GM23338 (cell line): ENCODE data around the gene BICRA. TPM values are rescaled to one million over a fixed set of nuclear protein-coding genes. Genes with fewer than 3 reads are reported as not detected.

Experiments used
- ATAC-seq: fragments of 200-7000 bp; cut with Tn5 transposase; 3 replicates; pipeline ENCODE4 v1.9.1; 2020
- DNase-seq: peaks from one replicate; pipeline ENCODE4 v3.0.0-alpha.2; 2015; ENCODE audit warnings: low spot score
- H2AFZ ChIP-seq: fragments of 200-600 bp; sonication (generic); 2 replicates; pipeline ENCODE4 v1.8.0; 2016; ENCODE audit warnings: antibody characterized with exemption, mild to moderate bottlenecking, moderate library complexity
- H3F3A ChIP-seq: fragments of 200-600 bp; sonication (generic); replicated peaks from 2 replicates; pipeline ENCODE4 v1.8.0; 2017; ENCODE audit warnings: antibody characterized with exemption, mixed run types, low read depth
- H3K27ac ChIP-seq: fragments of 200-600 bp; sonication (generic); 2 replicates; pipeline ENCODE4 v1.6.1; 2016; ENCODE audit warnings: low read depth
- H3K27me3 ChIP-seq: fragments of 200-600 bp; sonication (generic); 2 replicates; pipeline ENCODE4 v1.8.0; 2016; ENCODE audit warnings: mild to moderate bottlenecking, mixed run types, moderate library complexity; ENCODE audit not compliant: insufficient read depth
- H3K36me3 ChIP-seq: fragments of 200-600 bp; sonication (generic); 2 replicates; pipeline ENCODE4 v1.8.0; 2016; ENCODE audit warnings: mild to moderate bottlenecking; ENCODE audit not compliant: insufficient read depth
- H3K4me1 ChIP-seq: fragments of 200-600 bp; sonication (generic); 2 replicates; pipeline ENCODE4 v1.8.0; 2016; ENCODE audit warnings: mild to moderate bottlenecking, moderate library complexity; ENCODE audit not compliant: insufficient read depth
- H3K4me2 ChIP-seq: fragments of 200-600 bp; sonication (generic); 2 replicates; pipeline ENCODE4 v1.7.1; 2017; ENCODE audit warnings: mixed run types
- H3K4me3 ChIP-seq: fragments of 200-600 bp; sonication (generic); 2 replicates; pipeline ENCODE4 v1.6.1; 2016; ENCODE audit warnings: mixed run types
- H3K79me2 ChIP-seq: fragments of 200-600 bp; sonication (generic); replicated peaks from 2 replicates; pipeline ENCODE4 v1.8.0; 2017; ENCODE audit warnings: mild to moderate bottlenecking; ENCODE audit not compliant: insufficient read depth
- H3K9me2 ChIP-seq: fragments of 200-600 bp; sonication (generic); 2 replicates; pipeline ENCODE4 v1.8.0; 2017; ENCODE audit not compliant: insufficient read depth
- H4K20me1 ChIP-seq: fragments of 200-600 bp; sonication (generic); replicated peaks from 2 replicates; pipeline ENCODE4 v1.8.0; 2017; ENCODE audit warnings: mild to moderate bottlenecking; ENCODE audit not compliant: insufficient read depth
- H3K27ac Mint-ChIP-seq: 2 replicates; pipeline ENCODE4 v1.8.0; 2020; ENCODE audit warnings: inconsistent platforms, mild to moderate bottlenecking, moderate library complexity, mixed read lengths
- H3K27me3 Mint-ChIP-seq: 3 replicates; pipeline ENCODE4 v1.8.0; 2022; ENCODE audit warnings: low read depth, mild to moderate bottlenecking, moderate library complexity, mixed read lengths, inconsistent platforms; ENCODE audit not compliant: insufficient read depth, poor library complexity
- H3K36me3 Mint-ChIP-seq: 3 replicates; pipeline ENCODE4 v1.8.0; 2021; ENCODE audit warnings: low read depth, mild to moderate bottlenecking, inconsistent platforms, moderate library complexity, mixed read lengths
- H3K4me1 Mint-ChIP-seq: 3 replicates; pipeline ENCODE4 v1.8.0; 2020; ENCODE audit warnings: mild to moderate bottlenecking, inconsistent platforms, mixed read lengths
- H3K4me3 Mint-ChIP-seq: 3 replicates; pipeline ENCODE4 v1.8.0; 2021; ENCODE audit warnings: moderate library complexity, mild to moderate bottlenecking, inconsistent platforms, mixed read lengths
- H3K9me3 Mint-ChIP-seq: 3 replicates; pipeline ENCODE4 v1.8.0; 2020; ENCODE audit warnings: moderate library complexity, mild to moderate bottlenecking, inconsistent platforms, mixed read lengths
- CREB1 ChIP-seq: fragments of 250-450 bp; sonication (Bioruptor Pico); IDR thresholded peaks from 2 replicates; pipeline ENCODE4 v1.5.0; 2020; ENCODE audit warnings: low read depth, mild to moderate bottlenecking, moderate library complexity
- CTCF ChIP-seq, 2 experiments: fragments of 200-600 bp in 1 of 2; sonication (generic) in 1 of 2; conservative IDR thresholded peaks; 2 replicates each; pipeline versions ENCODE4 v1.5.1 to v1.6.1; 2016 to 2017; ENCODE audit warnings: antibody characterized with exemption in 2 of 2, low read depth in 2 of 2, mild to moderate bottlenecking in 2 of 2, moderate library complexity in 1 of 2
- ETS1 ChIP-seq: IDR thresholded peaks from 2 replicates; pipeline ENCODE4 v1.6.1; 2016; ENCODE audit warnings: antibody characterized with exemption
- EZH2 ChIP-seq: fragments of 200-600 bp; sonication (generic); IDR thresholded peaks from one replicate; pipeline ENCODE4 v1.8.0; 2017; ENCODE audit warnings: antibody characterized with exemption, mild to moderate bottlenecking, low read depth; ENCODE audit not compliant: unreplicated experiment
- EZH2phosphoT487 ChIP-seq: fragments of 200-600 bp; sonication (generic); IDR thresholded peaks from one replicate; pipeline ENCODE4 v1.8.1; 2018; ENCODE audit warnings: antibody characterized with exemption; ENCODE audit not compliant: unreplicated experiment
- POLR2AphosphoS5 ChIP-seq: IDR thresholded peaks from 2 replicates; pipeline ENCODE4 v1.6.1; 2016; ENCODE audit warnings: antibody characterized with exemption, low read depth
- REST ChIP-seq: IDR thresholded peaks from one replicate; pipeline ENCODE4 v1.6.1; 2018; ENCODE audit warnings: antibody characterized with exemption; ENCODE audit not compliant: unreplicated experiment
- STAT1 ChIP-seq: IDR thresholded peaks from one replicate; pipeline ENCODE4 v1.6.1; 2016; ENCODE audit warnings: antibody characterized with exemption; ENCODE audit not compliant: unreplicated experiment
- polyA plus RNA-seq: library from polyadenylated mRNA; unstranded; fragments of >200 nt; fragmentation: Nextera tagmentation; extraction: Ambion mirVana; gene quantifications from 2 replicates; pipeline ENCODE4 v1.2.1, GENCODE V29; 2016
- total RNA-seq: library from RNA; depleted of rRNA; stranded (reverse); fragments of >200 nt; shearing (Covaris generic); gene quantifications from 2 replicates; pipeline ENCODE4 v1.2.3, GENCODE V29; 2014
- TF ChIP-seq, protein P1 (sequence below): fragments of 250-450 bp; sonication (Bioruptor Pico); IDR thresholded peaks from 2 replicates; pipeline ENCODE4 v1.5.0; 2020; ENCODE audit warnings: mild to moderate bottlenecking, moderate library complexity

BICRA gene
- total and polyA plus RNA-seq, 2 experiments from 2014 or later = 7.0 to 37.7 TPM

DNA sequence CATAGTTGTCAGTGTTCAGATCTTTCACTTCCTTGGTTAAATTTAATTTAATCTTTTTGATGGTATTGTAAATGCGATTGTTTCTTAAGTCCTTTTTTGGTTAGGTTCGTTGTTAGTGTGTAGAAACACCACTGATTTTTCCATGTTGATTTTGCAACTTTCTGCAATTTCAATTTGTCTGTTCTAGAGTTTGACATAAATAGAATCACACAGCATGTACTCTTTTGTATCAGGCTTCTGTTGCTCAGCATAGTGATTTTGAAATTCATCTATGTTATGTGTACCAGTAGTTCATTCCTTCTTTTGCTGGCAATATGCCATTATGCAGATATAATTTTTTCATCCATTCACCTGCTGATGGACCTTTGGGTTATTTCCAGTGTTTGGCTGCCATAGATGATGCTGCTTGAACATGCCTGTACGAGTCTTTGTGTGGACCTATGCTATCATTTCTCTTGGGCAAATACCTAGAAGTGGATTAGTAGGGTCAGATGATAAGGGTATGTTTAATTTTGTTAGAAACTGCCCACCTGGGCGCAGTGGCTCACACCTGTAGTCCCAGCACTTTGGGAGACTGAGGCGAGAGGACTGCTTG, 33.1 kb downstream of the BICRA start:
- H3K27ac ChIP-seq = no peak overlapping the region
- no peaks in the 10 kb centered on the region for H3K9me2 ChIP-seq
- ATAC-seq = no peak
- no peaks in the 10 kb centered on the region; the same call in 1 of the 2 replicates for H3K36me3 ChIP-seq
- peaks cover 93% of the 10 kb centered on the region for H3K79me2 ChIP-seq
- no peaks in the 10 kb centered on the region for H3K27me3 ChIP-seq
- H3K27me3 Mint-ChIP-seq = peaks cover 4% of the 10 kb centered on the region
- H4K20me1 ChIP-seq = peaks cover 38% of the 10 kb centered on the region
- no peaks in the 10 kb centered on the region for H3K4me1 ChIP-seq
- no peak overlapping the region for H3K4me3 ChIP-seq
- H3K4me1 Mint-ChIP-seq = peaks cover 17% of the 10 kb centered on the region
- no peak overlapping the region for H3K27ac Mint-ChIP-seq
- H3K4me3 Mint-ChIP-seq = no peak overlapping the region
- peaks cover 24% of the 10 kb centered on the region for H3K36me3 Mint-ChIP-seq
- H3K9me3 Mint-ChIP-seq = 0 out of 3 replicates have a peak, but pooled peaks cover 1% of the 10 kb centered on the region
- DNase-seq = no peak
- no peak overlapping the region for H3K4me2 ChIP-seq
- peaks cover 10% of the 10 kb centered on the region; the same call in 1 of the 2 replicates for H3F3A ChIP-seq
- no peak overlapping the region for H2AFZ ChIP-seq
- no peak for TF ChIP-seq REST
- TF ChIP-seq POLR2AphosphoS5 = no peak
- TF ChIP-seq, protein P1, sequence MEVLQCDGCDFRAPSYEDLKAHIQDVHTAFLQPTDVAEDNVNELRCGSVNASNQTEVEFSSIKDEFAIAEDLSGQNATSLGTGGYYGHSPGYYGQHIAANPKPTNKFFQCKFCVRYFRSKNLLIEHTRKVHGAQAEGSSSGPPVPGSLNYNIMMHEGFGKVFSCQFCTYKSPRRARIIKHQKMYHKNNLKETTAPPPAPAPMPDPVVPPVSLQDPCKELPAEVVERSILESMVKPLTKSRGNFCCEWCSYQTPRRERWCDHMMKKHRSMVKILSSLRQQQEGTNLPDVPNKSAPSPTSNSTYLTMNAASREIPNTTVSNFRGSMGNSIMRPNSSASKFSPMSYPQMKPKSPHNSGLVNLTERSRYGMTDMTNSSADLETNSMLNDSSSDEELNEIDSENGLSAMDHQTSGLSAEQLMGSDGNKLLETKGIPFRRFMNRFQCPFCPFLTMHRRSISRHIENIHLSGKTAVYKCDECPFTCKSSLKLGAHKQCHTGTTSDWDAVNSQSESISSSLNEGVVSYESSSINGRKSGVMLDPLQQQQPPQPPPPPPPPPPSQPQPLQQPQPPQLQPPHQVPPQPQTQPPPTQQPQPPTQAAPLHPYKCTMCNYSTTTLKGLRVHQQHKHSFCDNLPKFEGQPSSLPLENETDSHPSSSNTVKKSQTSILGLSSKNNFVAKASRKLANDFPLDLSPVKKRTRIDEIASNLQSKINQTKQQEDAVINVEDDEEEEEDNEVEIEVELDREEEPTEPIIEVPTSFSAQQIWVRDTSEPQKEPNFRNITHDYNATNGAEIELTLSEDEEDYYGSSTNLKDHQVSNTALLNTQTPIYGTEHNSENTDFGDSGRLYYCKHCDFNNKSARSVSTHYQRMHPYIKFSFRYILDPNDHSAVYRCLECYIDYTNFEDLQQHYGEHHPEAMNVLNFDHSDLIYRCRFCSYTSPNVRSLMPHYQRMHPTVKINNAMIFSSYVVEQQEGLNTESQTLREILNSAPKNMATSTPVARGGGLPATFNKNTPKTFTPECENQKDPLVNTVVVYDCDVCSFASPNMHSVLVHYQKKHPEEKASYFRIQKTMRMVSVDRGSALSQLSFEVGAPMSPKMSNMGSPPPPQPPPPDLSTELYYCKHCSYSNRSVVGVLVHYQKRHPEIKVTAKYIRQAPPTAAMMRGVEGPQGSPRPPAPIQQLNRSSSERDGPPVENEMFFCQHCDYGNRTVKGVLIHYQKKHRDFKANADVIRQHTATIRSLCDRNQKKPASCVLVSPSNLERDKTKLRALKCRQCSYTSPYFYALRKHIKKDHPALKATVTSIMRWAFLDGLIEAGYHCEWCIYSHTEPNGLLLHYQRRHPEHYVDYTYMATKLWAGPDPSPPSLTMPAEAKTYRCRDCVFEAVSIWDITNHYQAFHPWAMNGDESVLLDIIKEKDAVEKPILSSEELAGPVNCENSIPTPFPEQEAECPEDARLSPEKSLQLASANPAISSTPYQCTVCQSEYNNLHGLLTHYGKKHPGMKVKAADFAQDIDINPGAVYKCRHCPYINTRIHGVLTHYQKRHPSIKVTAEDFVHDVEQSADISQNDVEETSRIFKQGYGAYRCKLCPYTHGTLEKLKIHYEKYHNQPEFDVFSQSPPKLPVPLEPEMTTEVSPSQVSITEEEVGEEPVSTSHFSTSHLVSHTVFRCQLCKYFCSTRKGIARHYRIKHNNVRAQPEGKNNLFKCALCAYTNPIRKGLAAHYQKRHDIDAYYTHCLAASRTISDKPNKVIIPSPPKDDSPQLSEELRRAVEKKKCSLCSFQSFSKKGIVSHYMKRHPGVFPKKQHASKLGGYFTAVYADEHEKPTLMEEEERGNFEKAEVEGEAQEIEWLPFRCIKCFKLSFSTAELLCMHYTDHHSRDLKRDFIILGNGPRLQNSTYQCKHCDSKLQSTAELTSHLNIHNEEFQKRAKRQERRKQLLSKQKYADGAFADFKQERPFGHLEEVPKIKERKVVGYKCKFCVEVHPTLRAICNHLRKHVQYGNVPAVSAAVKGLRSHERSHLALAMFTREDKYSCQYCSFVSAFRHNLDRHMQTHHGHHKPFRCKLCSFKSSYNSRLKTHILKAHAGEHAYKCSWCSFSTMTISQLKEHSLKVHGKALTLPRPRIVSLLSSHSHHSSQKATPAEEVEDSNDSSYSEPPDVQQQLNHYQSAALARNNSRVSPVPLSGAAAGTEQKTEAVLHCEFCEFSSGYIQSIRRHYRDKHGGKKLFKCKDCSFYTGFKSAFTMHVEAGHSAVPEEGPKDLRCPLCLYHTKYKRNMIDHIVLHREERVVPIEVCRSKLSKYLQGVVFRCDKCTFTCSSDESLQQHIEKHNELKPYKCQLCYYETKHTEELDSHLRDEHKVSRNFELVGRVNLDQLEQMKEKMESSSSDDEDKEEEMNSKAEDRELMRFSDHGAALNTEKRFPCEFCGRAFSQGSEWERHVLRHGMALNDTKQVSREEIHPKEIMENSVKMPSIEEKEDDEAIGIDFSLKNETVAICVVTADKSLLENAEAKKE = no peak
- no peak for TF ChIP-seq CREB1
- TF ChIP-seq EZH2 = no peak
- TF ChIP-seq EZH2phosphoT487 = no peak
- TF ChIP-seq ETS1 = no peak
- TF ChIP-seq STAT1 = no peak
- TF ChIP-seq CTCF (conservative IDR thresholded peaks at IDR 0.05; ENCODE audit: low read depth in 2 of 2) = no peak
